Breast epithelium (tissue), 3 donors: ENCODE results near the gene FAM120A.

Experiments
- CTCF ChIP-seq, 3 donors: fragments of 450-650 bp; IDR thresholded peaks; one replicate each; pipeline ENCODE4 v1.5.1; 2016 to 2017; ENCODE audit warnings: antibody characterized with exemption in 3 of 3, mild to moderate bottlenecking in 3 of 3, moderate library complexity in 3 of 3
- POLR2A ChIP-seq: fragments of 450-650 bp; IDR thresholded peaks from one replicate; pipeline ENCODE4 v1.6.1; 2016; ENCODE audit warnings: antibody characterized with exemption, mild to moderate bottlenecking, moderate library complexity

GRCh38 chr9:93446073-93446472, 5.4 kb upstream of the FAM120A start:
- TF ChIP-seq CTCF (IDR thresholded peaks at IDR 0.05) (no peak), POLR2A (no peak)
